Heart left ventricle (tissue), 16 donors: ENCODE measurements around the gene OPCML. TPM values are rescaled to one million over a fixed set of nuclear protein-coding genes. Genes with fewer than 3 reads are reported as not detected.

Source experiments
- ATAC-seq, 4 donors: fragments of 200-7000 bp; cut with Tn5 transposase; one replicate each; pipeline ENCODE4 v1.9.1; 2020 to 2022; ENCODE audit warnings: moderate library complexity in 4 of 4, mild to moderate bottlenecking in 3 of 4, moderate number of reproducible peaks in 1 of 4
- DNase-seq, 5 donors: peaks; one replicate each; pipeline ENCODE4 v3.0.0-alpha.2; 2020
- H3K27ac ChIP-seq, 12 donors: fragments of 200-600 bp; sonication (generic) in 4 of 12; one replicate each; pipeline versions ENCODE4 v1.5.0 to v1.8.0; 2016 to 2022; ENCODE audit warnings: mild to moderate bottlenecking in 2 of 12
- H3K27me3 ChIP-seq, 9 donors: fragments of 200-600 bp; sonication (generic) in 2 of 9; one replicate each; pipeline versions ENCODE4 v1.5.1 to v1.8.0; 2016 to 2022; ENCODE audit warnings: mild to moderate bottlenecking in 3 of 9
- H3K36me3 ChIP-seq, 9 donors: fragments of 200-600 bp; sonication (generic) in 2 of 9; one replicate each; pipeline versions ENCODE4 v1.5.0 to v1.8.0; 2018 to 2022; ENCODE audit warnings: mild to moderate bottlenecking in 2 of 9
- H3K4me1 ChIP-seq, 12 donors: fragments of 200-600 bp; sonication (generic) in 4 of 12; one replicate each; pipeline versions ENCODE4 v1.5.0 to v1.8.0; 2016 to 2022; ENCODE audit warnings: mild to moderate bottlenecking in 3 of 12
- H3K4me3 ChIP-seq, 12 donors: fragments of 200-600 bp; sonication (generic) in 4 of 12; one replicate each; pipeline versions ENCODE4 v1.5.0 to v1.8.0; 2017 to 2022; ENCODE audit warnings: mild to moderate bottlenecking in 9 of 12, moderate library complexity in 4 of 12
- H3K9me3 ChIP-seq, 12 donors: fragments of 200-600 bp; sonication (generic) in 4 of 12; one replicate each; pipeline versions ENCODE4 v1.5.0 to v1.8.0; 2016 to 2022; ENCODE audit warnings: mild to moderate bottlenecking in 1 of 12
- POLR2A ChIP-seq, 2 donors: fragments of 450-650 bp; IDR thresholded peaks; one replicate each; pipeline ENCODE4 v1.6.1; 2017; ENCODE audit warnings: antibody characterized with exemption in 2 of 2, mild to moderate bottlenecking in 2 of 2, moderate library complexity in 2 of 2
- WGBS, 4 donors: extraction: QIAGEN DNeasy Blood & Tissue Kit in 2 of 4; methylation state at CpG; one replicate each; pipeline versions ENCODE4 v1.1.5 to v1.1.7; 2013 to 2018; 5-methylcytosine and 5-hydroxymethylcytosine counted together
- intact Hi-C, 10 donors: fragments of 100-400 bp; cut with DNase I; formaldehyde crosslinking; loops; one replicate each; pipeline versions ENCODE4 v1.11.1 to v1.14.2; 2022
- polyA plus RNA-seq, 2 donors: library from polyadenylated mRNA; stranded (reverse); fragments of 200-250 nt; gene quantifications; one replicate each; pipeline ENCODE4 v1.2.3, GENCODE V29; 2013
- total RNA-seq, 9 donors: library from RNA; depleted of rRNA in 2 of 9; stranded (reverse); fragments of >200 nt in 2 of 9; fragmentation: NEBNext Ultra II Directional in 3 of 9; extraction: Animal tissue kit (Norgen Biotek cat#: 25700) in 3 of 9; gene quantifications; one replicate each; pipeline versions ENCODE4 v1.1.0 to v1.2.4, GENCODE V29; 2016 to 2023
- TF ChIP-seq, protein P1 (sequence below), 12 donors: fragments of 200-600 bp; sonication (generic) in 4 of 12; IDR thresholded peaks; one replicate each; pipeline versions ENCODE4 v1.5.0 to v1.8.0; 2018 to 2022; ENCODE audit warnings: antibody characterized with exemption in 12 of 12, mild to moderate bottlenecking in 5 of 12
- donor health status: ischemic (EF 13 %, LVEDD 7.1; RV severe dilation, severe dysfunction).
- donor health status: healthy with polysubstance abuse.
- donor health status: DM: no; HTN: yes; CAD: no.
- donor health status: DM: no; HTN: no; CAD: no.
- donor health status: ischemic (EF 25% LVEDD 6.9; RV normal size, moderate dysfunction).
- donor health status: ischemic (EF 25% LVEDD 5.7; RV mildly dilated, moderate dysfunction).
- donor health status: healthy.
- donor health status: DM: yes; HTN: yes; CAD: no.
- donor health status: ischemic (EF 35%, LVEDD 5.7; RV mildly dilated, moderate dysfunction).
- donor health status: nonischemic (EF 11% LVEDD 7.7; RV severe dilation, severe dysfunction).
- donor health status: DM: yes; HTN: yes; CAD: no.
- donor health status: PGD.
- donor health status: ischemic (EF 29% LVEDD 5.4; RV normal size, mild dysfunction).
- donor health status: nonischemic (EF 23%, LVEDD 6.1; RV moderate dilation, normal function).

OPCML gene
- total and polyA plus RNA-seq, 11 donors: 0.04 to 1.3 (median 0.23) TPM; not detected in 3

DNA sequence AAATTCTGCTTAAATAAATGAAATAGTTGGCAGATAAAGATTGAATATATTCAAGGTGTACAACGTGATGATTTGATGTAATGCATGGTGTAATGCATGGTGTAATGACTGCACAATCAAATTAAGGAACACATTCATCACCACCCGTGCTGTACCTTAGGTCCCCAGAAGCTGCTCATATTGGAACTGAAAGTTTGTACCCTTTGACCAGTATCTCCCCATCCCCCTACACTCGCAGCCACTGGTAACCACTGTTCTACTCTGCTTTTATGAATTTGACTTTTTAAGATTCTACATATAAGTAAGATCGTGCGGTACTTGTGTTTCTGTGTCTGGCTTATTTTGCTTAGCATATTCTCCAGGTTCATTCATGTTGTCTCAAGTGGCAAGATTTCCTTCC lies 445.8 kb downstream of the OPCML start:
- no peak for DNase-seq
- Histone ChIP-seq H3K36me3 (no peaks in the 10 kb centered on the region), H3K27me3 (peaks cover 3 to 64% (median 15%) of the 10 kb centered on the region in 9 donors), H3K9me3 (no peaks in the 10 kb centered on the region), H3K4me3 (no peak overlapping the region), H3K4me1 (peaks cover 0 to 10% (median 4%) of the 10 kb centered on the region in 12 donors), H3K27ac (no peak overlapping the region)
- TF ChIP-seq, protein P1, sequence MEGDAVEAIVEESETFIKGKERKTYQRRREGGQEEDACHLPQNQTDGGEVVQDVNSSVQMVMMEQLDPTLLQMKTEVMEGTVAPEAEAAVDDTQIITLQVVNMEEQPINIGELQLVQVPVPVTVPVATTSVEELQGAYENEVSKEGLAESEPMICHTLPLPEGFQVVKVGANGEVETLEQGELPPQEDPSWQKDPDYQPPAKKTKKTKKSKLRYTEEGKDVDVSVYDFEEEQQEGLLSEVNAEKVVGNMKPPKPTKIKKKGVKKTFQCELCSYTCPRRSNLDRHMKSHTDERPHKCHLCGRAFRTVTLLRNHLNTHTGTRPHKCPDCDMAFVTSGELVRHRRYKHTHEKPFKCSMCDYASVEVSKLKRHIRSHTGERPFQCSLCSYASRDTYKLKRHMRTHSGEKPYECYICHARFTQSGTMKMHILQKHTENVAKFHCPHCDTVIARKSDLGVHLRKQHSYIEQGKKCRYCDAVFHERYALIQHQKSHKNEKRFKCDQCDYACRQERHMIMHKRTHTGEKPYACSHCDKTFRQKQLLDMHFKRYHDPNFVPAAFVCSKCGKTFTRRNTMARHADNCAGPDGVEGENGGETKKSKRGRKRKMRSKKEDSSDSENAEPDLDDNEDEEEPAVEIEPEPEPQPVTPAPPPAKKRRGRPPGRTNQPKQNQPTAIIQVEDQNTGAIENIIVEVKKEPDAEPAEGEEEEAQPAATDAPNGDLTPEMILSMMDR (IDR thresholded peaks at IDR 0.05): no peak
- TF ChIP-seq POLR2A (IDR thresholded peaks at IDR 0.05): no peak
- intact Hi-C loops: loop anchor here in 1 of 10 donors (10.0 kb wide), 1 partner anchor 538 kb away; no protein-coding TSS in a partner anchor
- WGBS, 4 donors: 78 to 82% (median 80%) methylated on average over 5 of the region's 5 CpGs
- ATAC-seq: no peak

DNA sequence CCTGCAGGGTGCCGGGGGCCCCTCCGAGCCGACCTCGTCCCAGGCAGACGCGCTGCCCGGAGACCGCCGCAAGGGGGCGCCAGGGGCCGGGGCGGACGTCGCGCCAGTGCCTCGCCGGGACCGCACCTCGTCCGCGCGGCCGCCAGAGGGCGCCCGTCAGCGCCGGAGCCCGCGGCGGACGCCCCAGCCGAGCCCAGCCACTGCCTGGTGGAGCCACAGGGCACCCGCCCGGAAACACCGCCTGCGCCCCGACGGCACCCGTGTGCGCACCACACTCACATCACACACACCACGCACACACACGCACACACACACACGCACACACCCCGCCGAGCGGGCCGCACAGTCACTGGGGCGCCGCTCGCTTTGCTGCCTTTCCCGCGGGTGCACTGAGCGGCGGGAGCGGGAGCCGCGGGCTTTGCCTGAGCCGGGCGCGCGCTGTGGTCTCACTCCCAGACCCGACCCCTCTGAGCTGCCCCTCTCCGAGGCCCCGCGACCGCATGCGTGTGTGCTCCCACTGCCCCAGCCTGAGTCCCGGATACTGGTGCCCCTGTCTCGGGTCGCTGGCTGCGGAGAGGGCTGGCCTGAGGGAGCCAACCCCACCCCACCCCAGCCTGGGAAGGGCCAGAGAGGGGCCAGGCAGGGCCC lies 449.3 kb downstream of the OPCML start:
- ATAC-seq (peak; percentile 47 to 97 (median 86)), DNase-seq (peak; percentile 51 to 83 (median 60))
- WGBS, 4 donors: 1 to 4% (median 2%) methylated on average over 26 to 71 of the region's 71 CpGs
- Histone ChIP-seq H3K9me3 (no peaks in the 10 kb centered on the region), H3K27me3 (peaks cover 3 to 77% (median 15%) of the 10 kb centered on the region in 9 donors), H3K4me1 (peaks cover 0 to 10% (median 4%) of the 10 kb centered on the region in 12 donors), H3K27ac (no peak overlapping the region), H3K36me3 (no peaks in the 10 kb centered on the region), H3K4me3 (peak overlapping the region; percentile 4 to 51 (median 42))
- intact Hi-C loops: loop anchor here (1.0 to 10.0 kb wide), 13 partner anchors 74 to 754 kb away; no protein-coding TSS in a partner anchor
- no peak for TF ChIP-seq POLR2A (IDR thresholded peaks at IDR 0.05)
- TF ChIP-seq, protein P1 (IDR thresholded peaks at IDR 0.05): peak; percentile 20 to 100 (median 82)

DNA sequence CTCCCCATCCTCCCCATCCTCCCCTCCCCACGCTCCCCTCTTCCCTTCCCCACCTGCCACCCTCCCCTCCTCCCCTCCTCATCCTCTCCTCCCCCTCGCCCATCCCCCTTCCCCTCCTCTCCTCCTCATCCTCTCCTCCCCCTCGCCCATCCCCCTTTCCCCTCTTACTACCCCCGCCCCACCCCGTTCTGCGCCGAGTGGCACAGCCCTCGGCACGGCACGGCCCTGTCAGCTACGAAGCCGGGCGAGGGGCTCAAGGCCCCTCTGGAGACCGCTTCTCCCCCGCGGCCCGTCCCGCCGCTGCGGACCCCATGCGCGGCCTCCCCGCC lies 449.9 kb downstream of the OPCML start:
- TF ChIP-seq, protein P1 (IDR thresholded peaks at IDR 0.05): no peak
- TF ChIP-seq POLR2A (IDR thresholded peaks at IDR 0.05): no peak
- DNase-seq: peak in 3 of 5 donors; percentile 43 to 57 (median 55)
- ATAC-seq: no peak
- Histone ChIP-seq H3K9me3 (no peaks in the 10 kb centered on the region), H3K36me3 (no peaks in the 10 kb centered on the region), H3K27me3 (peaks cover 2 to 77% (median 15%) of the 10 kb centered on the region in 9 donors), H3K4me3 (peak overlapping the region in 3 of 12 donors; percentile 43 to 51 (median 51)), H3K4me1 (peaks cover 0 to 10% (median 4%) of the 10 kb centered on the region in 12 donors), H3K27ac (no peak overlapping the region)
- WGBS, 4 donors: 11 to 65% (median 18%) methylated on average over 2 to 23 of the region's 23 CpGs
- intact Hi-C loops: loop anchor here (1.0 to 10.0 kb wide), 13 partner anchors 74 to 755 kb away; no protein-coding TSS in a partner anchor

DNA sequence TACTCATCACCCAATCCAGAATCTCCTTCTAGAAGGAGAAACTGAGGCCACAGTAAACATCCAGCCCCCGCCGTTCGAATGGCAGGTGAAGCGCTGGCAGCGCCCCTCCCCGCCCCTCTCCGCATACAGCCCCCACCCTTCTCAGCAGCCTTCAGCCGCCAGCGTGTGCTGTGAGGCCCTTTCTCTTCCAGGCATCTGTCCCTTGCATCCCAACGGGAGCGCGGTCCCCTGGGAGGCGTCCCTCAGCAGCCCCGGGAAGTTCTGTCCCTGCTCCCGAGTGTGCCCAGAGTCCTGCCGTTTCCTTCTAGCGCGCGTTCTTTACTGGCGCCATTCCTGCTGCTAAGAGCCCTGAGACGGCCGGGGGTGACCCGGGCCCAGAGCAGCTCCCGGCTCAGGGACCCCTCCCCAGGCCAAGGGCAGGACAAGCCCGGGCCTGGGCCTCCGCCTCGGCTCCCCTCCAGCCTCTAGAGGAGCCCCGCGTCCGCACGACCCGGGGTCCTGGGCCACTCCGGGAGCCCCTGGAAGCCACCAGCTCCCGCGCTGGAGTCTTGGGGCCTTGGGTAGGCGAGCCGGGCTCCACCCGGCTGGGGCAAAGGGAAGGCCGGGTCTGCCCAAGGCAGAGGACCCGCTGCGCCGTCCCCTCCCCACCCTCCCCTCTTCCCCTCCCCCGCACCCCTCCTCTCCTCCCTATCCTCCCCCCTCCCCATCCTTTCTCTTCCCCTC lies 450.4 kb downstream of the OPCML start:
- no peak overlapping the region for H3K4me3 ChIP-seq
- ATAC-seq (no peak), DNase-seq (no peak)
- peaks cover 0 to 10% (median 4%) of the 10 kb centered on the region in 12 donors for H3K4me1 ChIP-seq
- peaks cover 0 to 76% (median 15%) of the 10 kb centered on the region in 9 donors for H3K27me3 ChIP-seq
- WGBS, 4 donors: 47 to 82% (median 51%) methylated on average over 32 to 43 of the region's 43 CpGs
- no peak for TF ChIP-seq POLR2A (IDR thresholded peaks at IDR 0.05)
- no peak overlapping the region for H3K27ac ChIP-seq
- H3K36me3 ChIP-seq: no peaks in the 10 kb centered on the region
- intact Hi-C loops: loop anchor here (1.0 to 10.0 kb wide), 13 partner anchors 75 to 755 kb away; no protein-coding TSS in a partner anchor
- no peaks in the 10 kb centered on the region for H3K9me3 ChIP-seq
